HG03103 (cell line): ENCODE results near the gene ABI2.

Experiments
- ATAC-seq: cut with Tn5 transposase; IDR thresholded peaks from one replicate; pipeline ENCODE4 v1.9.1; 2021; ENCODE audit warnings: low read depth; ENCODE audit not compliant: unreplicated experiment

The ABI2 gene

DNA sequence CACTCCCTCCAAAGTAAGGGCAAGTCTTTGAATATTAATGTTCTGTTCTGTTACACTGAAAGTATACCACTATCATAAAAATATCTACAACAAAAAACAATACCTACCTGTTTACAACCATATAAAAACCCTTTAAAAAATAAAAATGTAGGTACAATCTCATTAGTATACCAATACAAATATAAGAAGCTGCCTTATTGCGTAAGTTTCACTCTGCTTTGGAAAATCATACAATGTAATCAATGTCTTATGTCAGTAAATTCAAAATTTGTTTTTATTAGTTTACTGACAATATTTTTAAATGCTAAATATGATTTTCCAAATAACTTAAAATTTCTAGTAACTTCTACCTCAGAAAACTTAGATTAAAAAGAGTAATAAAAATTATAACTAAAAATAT is 134.1 kb downstream of the ABI2 start:
- ATAC-seq = no peak

DNA sequence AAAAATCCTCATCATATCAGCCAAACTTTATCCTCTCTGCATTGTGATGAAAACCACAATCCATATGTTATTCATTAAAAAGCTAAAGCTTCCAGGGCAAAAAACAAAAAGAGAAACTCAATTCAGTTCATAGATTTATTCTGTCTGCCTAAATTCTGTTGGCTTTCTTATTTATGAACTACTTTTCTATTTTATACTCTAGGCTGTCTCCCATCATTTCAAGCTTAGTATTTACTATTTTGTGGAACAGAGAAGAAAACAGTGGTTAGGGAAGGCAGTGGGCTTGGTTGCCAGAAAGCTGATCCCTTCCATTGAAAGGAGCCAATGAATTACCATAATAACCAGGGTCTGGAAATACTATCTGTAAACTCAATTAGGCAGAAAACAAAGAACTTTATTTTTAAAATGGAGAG is 135.1 kb downstream of the ABI2 start:
- no peak for ATAC-seq

DNA sequence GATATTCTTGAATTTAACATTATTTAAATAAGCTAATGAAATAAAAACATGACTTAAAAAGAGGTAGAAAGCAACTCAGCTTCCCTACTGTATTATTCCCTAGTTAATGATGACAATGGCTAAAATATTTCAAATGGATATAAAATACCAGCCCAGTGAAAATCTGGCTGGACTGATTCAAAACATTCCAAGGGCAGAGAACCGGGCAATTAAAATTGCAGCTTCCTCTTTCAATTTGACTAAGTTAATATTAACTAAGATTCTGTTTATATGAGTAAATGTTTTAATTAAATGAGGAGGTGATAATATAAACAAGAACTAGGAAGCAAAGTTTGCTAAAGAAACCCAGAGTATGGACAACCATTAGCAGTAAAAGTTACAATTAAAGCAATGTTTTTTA is 141.4 kb downstream of the ABI2 start:
- ATAC-seq = no peak

DNA sequence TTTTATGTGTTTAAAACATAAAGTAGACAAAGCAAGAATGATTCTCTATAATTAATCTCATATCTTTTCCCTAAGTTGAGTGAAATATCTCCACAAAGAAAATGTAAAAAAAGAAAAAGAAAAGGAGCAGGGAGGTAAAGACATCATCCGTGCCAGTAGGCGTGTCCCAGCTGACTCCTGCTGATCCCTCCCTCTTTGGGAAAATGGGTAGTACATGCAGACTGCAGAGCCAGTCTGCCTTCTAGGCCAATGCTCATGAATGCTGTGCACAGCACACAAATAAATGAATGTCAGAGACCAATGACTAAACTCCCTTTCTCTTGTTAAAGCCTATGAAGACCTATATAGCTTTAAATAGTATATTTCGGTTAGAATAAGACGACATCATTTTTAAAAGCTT is 142.2 kb downstream of the ABI2 start:
- no peak for ATAC-seq

DNA sequence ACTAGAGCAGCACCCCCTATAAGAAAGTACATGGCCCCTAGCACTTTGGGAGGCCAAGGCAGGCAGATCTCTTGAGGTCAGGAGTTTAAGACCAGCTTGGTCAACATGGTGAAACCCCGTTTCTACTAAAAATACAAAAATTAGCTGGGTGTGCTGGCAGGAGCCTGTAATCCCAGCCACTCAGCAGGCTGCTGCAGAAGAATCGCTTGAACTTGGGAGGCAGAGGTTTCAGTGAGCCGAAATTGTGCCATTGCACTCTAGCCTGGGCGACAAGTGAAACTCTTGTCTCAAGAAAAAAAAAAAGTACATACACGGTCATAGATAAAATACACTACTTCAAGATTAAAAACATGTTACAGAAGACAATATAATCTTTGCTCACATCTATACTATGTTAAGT is 143.1 kb downstream of the ABI2 start:
- ATAC-seq = no peak

DNA sequence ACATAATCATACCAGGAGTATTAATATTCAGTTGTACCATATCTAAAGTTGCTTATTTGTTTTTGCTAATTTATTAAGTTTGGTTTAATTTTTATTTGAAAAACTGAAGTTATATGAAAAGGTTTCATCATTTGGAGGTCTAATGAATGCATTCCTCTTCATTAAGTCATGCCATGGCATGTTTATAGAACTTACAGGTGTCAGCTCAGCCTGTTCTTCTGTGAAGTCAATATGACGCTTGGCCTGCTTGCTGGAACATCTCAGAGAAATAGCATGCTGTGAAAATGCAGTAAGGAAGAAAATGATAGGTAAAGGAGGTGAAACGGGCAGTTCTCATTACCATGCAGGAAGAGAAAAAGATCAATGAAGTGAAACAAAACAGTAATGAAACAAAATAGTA is 148.7 kb downstream of the ABI2 start:
- no peak for ATAC-seq

DNA sequence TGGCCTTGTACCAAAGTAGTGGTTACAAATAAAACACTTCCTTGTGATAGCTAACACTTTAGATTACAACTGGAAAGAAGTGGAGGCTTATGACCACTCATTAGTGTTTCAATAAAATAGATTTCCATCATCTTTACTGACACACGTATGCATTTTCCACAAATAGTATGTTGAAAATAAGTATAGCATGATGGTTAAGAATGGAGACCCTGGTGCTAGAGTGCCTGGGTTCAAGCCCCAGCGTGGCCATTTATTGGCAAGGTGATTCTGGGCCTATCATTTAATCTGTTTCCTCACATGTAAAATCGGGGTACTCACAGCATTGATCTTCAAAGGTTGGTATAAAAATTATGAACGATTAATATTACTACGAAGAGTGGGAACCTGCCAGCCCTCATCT is 152.4 kb downstream of the ABI2 start:
- ATAC-seq = no peak

DNA sequence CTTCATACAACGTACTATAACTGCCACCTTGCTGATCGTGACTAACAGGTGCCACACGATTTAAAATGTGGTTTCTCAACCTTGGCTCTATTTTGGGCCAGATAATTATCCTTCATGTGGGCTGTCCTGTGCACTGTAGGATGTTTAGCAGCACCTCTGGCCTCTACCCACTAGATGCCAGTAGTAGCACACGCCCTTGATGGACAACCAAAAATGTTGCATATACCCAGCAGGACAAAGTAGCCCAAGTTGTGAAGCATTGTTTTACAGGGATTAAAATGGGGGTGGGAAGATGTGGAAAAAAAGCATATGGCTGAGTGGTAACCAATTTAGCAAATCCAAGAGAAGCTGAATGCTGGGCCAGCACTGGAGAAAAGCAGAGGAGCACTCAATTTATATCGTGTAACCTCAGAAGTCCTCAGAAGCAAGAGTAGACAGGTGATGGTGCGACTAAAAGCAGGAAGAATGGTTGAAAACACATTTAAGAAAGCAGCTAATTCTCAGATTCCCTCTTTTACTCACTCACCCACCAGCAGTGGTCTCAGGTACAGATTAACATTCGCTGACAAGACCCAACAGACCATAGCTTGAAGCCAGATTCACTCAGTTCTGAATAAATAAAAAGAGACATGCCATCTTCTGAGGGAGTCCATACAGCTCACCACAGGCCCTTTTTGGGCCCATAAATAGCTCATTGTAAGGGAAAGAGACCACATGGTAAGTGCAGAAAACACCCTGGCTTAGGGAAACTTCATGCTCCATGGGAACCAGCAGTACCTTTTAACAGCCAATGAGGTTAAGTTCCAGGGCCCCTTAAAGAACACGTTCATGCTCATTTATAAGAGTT is 156.3 kb downstream of the ABI2 start:
- ATAC-seq = no peak

DNA sequence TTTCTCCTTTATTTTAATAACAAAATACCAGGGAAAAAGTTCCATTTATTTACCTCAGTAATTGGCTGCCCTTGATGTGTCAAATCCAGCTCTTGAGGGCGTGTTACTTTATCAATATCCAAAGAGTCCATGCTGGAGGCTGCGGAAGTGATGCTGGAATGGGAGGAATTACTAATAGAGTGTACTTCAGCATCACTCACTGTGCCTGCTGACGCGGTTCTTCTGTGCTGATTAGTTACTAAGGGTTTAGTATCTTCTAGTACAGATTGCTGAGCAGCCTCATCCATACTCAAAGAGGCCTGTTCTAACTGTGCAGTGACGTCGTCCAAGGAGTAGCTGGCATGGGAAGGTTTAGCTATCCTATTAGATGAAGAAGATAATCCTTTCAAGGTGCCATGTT is 161.3 kb downstream of the ABI2 start:
- ATAC-seq = no peak

DNA sequence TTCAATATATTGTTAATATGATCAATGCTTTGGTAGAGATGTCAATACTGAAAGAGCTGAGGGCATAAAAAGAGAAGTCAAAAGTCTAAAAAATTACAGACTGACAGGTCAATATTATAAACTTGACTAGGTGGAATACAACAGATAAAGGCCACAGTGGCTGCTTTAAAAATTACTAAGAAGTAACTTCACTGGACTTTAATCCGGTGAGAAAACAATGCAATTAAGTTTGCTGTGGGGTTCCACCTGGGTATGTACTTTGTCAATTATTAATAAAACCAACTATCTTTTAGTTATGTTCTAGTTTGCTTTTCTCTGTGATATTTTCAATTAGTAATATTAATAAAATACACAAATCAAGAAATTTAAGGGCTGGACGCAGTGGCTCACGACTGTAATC is 162.2 kb downstream of the ABI2 start:
- ATAC-seq = no peak

DNA sequence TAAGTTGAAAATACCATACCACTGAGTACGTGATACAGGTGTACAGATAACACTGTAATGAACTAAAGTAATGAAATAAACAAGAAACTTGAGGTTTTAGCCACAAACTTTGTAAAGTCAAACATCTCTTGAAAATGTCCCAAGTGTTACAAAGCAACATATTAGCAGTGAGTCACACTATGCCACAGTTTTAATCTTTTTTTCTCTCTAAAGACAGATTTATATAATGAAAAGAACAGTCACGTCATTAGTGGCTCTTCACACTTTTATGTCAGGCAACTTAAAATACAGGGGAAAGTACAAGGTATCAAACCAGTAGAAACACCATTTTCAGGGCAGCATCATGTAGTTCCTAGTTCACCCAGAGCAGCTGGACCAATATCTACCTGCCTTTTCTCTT is 164.8 kb downstream of the ABI2 start:
- ATAC-seq = no peak
